ENCODE results near the gene MSH5.

The MSH5 gene

GRCh38 chr6:31730631-31731086 lies 9.1 kb upstream of the MSH5 start:
- no peak for DNase-seq

GRCh38 chr6:31732029-31732428 lies 7.8 kb upstream of the MSH5 start:
- DNase-seq = no peak

- no peak for DNase-seq
Observed at GRCh38 chr6:31733734-31734133, 6.1 kb upstream of the MSH5 start.

DNA sequence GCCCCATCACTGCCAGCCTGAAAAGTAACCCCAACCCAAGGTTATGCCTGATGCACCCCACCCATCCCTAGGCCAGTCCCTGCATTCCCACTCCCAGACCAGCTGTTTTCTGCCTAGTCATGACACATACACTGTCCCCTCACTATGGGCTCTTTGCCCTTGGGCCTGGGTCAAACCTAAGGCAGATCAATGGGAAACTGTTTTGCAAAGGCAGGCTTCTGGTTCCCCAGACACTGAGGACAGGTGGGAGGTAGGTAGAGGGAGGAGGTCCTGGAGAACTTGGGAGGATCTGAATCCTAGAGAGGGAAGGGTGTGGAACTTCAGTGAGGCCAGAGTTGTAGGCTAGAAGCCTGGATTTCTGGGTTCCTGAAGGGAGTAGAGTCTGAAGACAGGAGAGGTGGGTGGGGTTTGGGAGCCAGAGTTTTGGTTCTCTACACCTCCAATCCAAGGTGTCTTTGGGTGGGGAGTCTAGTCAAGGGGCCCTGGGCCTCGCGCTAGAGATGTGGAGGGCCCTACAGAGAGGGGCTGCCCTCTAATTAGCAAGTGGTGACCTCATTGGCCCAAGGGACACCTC lies 5.5 kb upstream of the MSH5 start:
- DNase-seq = no peak

DNA sequence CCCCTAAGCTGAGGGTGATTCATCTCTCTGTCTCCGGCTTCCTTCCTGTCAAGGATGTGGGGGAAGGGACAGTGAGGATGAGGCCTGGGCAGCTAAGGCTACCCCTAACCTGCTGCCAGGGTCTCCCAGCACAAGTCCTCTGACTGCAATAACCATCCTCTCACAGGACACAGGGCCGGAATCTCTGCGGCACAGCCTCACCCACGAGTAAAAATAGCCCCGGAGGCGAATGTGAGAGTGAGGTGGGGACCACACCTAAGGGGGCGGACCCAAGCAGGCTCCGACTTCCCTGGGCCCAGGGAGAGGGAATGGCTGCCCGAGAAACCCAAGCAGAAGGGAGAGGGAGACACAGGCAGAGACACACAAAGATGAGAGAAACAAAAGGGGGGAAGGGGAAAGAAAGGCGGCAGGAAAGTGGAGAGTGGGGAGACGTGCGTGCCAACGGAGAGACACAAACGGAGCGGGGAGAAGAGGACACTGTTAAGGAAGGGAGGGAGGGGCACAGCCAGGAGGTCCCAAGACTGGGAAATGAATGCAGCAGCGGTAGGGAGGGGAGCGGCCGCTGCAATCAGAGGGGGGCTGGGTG lies 4.9 kb upstream of the MSH5 start:
- DNase-seq = peak; percentile 53

- DNase-seq = peak; percentile 81
Observed at GRCh38 chr6:31736021-31736767, 3.6 kb upstream of the MSH5 start, which contains the start of gene CLIC1. TSS of gene CLIC1 (minus strand) at chr6:31736530. CDS start at chr6:31736300, 230 bp downstream.

- DNase-seq = no peak
Observed at GRCh38 chr6:31736768-31737314, 3.0 kb upstream of the MSH5 start.

GRCh38 chr6:31737315-31737990 lies 2.4 kb upstream of the MSH5 start:
- no peak for DNase-seq

- no peak for DNase-seq
Observed at GRCh38 chr6:31737991-31738979, 1.5 kb upstream of the MSH5 start.

DNA sequence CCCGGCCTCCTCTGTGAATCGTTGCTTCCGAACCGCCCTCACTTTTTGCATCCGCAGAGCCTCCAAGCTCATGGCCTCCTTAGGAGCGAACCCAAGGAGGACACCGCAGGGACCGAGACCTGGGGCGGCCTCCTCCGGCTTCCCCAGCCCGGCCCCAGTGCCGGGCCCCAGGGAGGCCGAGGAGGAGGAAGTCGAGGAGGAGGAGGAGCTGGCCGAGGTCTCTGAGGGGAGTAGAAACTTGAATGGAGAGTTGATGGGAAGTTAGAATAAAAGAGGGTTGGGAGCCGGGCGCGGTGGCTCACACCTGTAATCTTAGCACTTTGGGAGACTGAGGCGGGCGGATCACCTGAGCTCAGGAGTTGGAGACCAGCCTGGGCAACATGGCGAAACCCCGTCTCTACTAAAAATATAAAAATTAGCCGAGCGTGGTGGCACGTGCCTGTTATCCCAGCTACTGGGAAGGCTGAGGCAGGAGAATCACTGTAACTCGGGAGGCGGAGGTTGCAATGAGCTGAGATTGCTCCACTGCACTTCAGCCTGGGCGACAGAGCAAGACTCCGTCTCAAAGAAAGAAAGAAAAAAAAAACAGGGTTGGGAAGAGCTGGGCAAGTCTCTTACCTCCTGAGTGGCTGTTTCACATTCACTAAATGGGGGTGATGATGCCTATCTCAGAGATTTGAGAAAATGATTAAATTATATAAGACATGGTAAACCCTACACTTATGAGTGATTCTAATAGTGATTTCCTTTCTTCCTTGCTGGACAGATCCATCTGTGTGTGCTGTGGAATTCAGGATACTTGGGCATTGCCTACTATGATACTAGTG lies 805 bp downstream of the MSH5 start:
- no peak for DNase-seq

GRCh38 chr6:31741815-31742214 lies 2.0 kb downstream of the MSH5 start:
- no peak for DNase-seq

- DNase-seq = no peak
Observed at GRCh38 chr6:31742894-31743293, 3.1 kb downstream of the MSH5 start.

- DNase-seq = no peak
Observed at GRCh38 chr6:31744422-31744821, 4.6 kb downstream of the MSH5 start.

- no peak for DNase-seq
Observed at GRCh38 chr6:31749301-31750036, 9.7 kb downstream of the MSH5 start.

- DNase-seq = no peak
Observed at GRCh38 chr6:31750411-31751022, 10.7 kb downstream of the MSH5 start.

DNA sequence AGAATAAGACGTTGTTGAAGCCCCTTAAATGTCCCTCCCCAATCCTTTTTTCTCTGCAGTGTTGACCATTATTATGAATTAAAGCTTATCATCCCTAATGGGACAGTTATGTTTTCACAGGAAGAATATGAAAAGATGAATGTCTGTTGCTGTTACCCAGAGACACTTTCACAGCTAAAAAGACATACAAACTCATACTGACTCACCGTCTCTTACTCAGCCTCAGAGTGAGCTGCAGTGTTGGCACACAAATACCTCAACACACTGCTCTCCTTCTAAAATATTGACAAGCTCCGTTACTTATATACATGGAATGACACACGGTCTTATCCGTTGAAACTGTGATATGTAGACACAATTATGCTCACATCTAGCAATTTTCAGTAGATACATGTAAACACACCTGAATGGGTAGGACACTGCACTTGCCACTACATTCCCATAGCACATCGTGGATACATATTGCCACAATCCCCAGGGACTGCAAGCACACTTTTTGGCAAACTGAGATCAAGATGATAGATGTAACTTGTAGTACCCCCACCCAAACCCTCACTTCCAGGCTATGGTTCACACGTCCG lies 13.0 kb downstream of the MSH5 start:
- DNase-seq = no peak

- DNase-seq = no peak
Observed at GRCh38 chr6:31758281-31758680, 18.5 kb downstream of the MSH5 start.

DNA sequence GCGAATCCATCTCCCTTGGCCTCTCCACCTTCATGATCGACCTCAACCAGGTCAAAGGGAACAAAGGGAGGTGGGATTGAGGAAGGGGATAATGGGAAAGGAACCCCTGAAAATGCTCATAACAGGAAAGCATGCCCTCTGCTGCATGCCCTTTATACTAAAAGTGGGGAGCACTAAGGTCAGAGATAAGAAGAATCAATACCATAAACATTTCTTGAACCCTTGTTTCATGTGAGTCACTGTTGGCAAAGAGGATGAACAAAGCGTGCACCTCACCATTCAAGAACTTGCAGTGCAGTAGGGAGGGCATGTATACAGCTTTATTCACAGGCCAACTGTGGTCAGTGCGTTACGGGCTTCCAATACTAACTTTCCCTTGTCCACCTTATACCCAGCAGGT lies 21.0 kb downstream of the MSH5 start:
- DNase-seq = no peak

DNA sequence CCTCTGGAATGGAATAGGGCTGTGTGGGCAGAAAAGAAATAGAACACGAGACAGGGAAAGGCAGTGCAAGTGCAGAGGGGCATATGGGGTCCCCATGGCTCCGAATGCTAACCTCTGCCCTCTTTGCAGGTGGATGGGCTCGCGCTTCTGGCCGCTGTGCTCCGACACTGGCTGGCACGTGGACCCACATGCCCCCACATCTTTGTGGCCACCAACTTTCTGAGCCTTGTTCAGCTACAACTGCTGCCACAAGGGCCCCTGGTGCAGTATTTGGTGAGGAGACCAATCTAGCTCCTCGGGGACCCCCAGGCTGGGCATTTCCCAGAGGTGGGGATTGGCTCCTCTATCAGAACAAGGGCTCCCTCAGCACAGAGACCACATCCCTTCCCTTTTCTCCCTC lies 21.5 kb downstream of the MSH5 start:
- no peak for DNase-seq

GRCh38 chr6:31762356-31762755 lies 22.6 kb downstream of the MSH5 start, which contains the start of gene SAPCD1:
TSS of gene SAPCD1 (plus strand) at chr6:31762656. CDS start at chr6:31763055, 399 bp downstream.
- DNase-seq = no peak

All from activated CD4-positive, CD25-positive, alpha-beta regulatory T cell treated with anti-CD3 and anti-CD28 coated beads, Interleukin-2, amount 50 U/mL, for 72 hours (primary cell).